OCI-LY3 (cell line): Measurements from ENCODE around the gene SAMM50.

Experiments
- H2AFZ ChIP-seq: fragments of 200-600, 300-600 bp; shearing (Covaris generic); 2 replicates; pipeline ENCODE4 v1.6.0; 2014; ENCODE audit warnings: antibody characterized with exemption, low read depth, low read length
- H3K27ac ChIP-seq: fragments of 200-600, 300-600 bp; sonication (generic); 2 replicates; pipeline ENCODE4 v1.5.1; 2014; ENCODE audit warnings: mild to moderate bottlenecking, low read length, moderate library complexity, mixed read lengths
- H3K27me3 ChIP-seq: fragments of 200-600, 300-600 bp; sonication (generic); 2 replicates; pipeline ENCODE4 v1.6.1; 2014; ENCODE audit warnings: low read depth, low read length, mixed read lengths
- H3K36me3 ChIP-seq: fragments of 200-600, 300-600 bp; sonication (generic); replicated peaks from 2 replicates; pipeline ENCODE3; 2014; ENCODE audit warnings: low read depth, low read length, mixed read lengths
- H3K4me1 ChIP-seq: fragments of 300-600, 200-600 bp; sonication (generic); 2 replicates; pipeline ENCODE4 v1.6.1; 2014; ENCODE audit warnings: low read length, mixed read lengths
- H3K4me2 ChIP-seq: fragments of 200-600, 300-600 bp; sonication (generic); 2 replicates; pipeline ENCODE4 v1.6.1; 2014; ENCODE audit warnings: low read length, mixed read lengths
- H3K4me3 ChIP-seq: fragments of 300-600, 200-600 bp; sonication (generic); 2 replicates; pipeline ENCODE4 v1.5.1; 2014; ENCODE audit warnings: antibody characterized with exemption, mild to moderate bottlenecking, low read length, moderate library complexity
- H3K79me2 ChIP-seq: fragments of 300-600, 200-600 bp; shearing (Covaris generic); 2 replicates; pipeline ENCODE4 v1.6.1; 2014; ENCODE audit warnings: mild to moderate bottlenecking, low read length, mixed read lengths
- H3K9ac ChIP-seq: fragments of 300-600, 200-600 bp; shearing (Covaris generic); 2 replicates; pipeline ENCODE4 v1.6.0; 2014; ENCODE audit warnings: mild to moderate bottlenecking, low read length, moderate library complexity
- H3K9me3 ChIP-seq: fragments of 200-600, 300-600 bp; shearing (Covaris generic); 2 replicates; pipeline ENCODE4 v1.6.1; 2014; ENCODE audit warnings: low read length, mixed read lengths; ENCODE audit not compliant: insufficient read depth
- H4K20me1 ChIP-seq: fragments of 200-600, 300-600 bp; sonication (generic); 2 replicates; pipeline ENCODE4 v1.6.1; 2016; ENCODE audit warnings: low read length, mixed read lengths; ENCODE audit not compliant: insufficient read depth
- EZH2phosphoT487 ChIP-seq: fragments of 200-600 bp; shearing (Covaris generic); IDR thresholded peaks from 2 replicates; pipeline ENCODE4 v1.6.1; 2018; ENCODE audit warnings: antibody characterized with exemption, mixed run types, low read depth
- TF ChIP-seq, protein P1 (sequence below): fragments of 200-600, 300-600 bp; sonication (generic); IDR thresholded peaks from 2 replicates; pipeline ENCODE4 v1.5.1; 2014; ENCODE audit warnings: antibody characterized with exemption, low read length, low read depth

The SAMM50 gene

DNA sequence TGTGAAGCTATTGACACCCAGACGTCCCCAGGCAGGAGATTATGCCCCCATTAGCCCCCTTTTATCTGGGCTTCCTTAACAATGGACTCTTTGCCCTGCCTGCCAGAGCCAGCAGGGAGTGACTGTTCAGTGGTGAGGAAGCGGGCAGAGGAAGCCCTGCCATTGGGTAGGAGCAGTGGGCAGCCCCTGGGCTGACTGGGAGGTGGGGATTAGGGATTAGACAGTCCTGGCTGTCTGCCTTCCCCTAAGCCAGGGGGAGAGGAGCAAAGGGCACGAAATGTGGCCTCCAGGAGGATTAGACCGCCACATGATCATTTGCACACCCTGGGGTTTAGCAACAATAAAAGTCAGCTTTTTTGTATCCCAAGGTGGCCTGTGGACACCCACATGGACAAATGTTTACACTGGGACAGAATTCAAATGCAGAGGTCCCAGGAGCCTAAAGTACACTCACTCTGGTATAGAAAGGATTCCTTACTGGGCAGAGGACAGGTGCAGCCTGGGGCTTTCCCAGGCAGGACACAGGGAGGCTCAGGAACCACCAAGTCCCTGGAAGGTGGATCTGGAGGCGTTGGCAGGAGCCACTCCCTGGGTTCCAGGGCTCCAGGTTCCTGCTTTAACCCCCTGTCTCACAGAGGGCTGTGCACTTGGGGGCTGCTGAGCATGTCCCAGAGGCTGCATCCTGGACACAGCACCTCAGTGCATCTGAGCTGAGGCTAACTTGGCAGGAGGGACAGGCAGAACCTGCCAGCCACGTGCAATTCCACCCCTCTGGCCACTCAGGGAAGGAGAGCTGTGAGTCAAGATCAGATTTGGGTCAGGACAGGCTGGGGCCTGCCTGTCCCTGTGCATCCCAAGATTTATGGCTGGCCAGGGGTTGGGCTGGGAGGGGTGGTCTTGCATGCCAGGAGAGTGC lies 29.6 kb upstream of the SAMM50 start:
- Histone ChIP-seq H3K4me2 (no peak overlapping the region), H3K4me1 (no peaks in the 10 kb centered on the region), H4K20me1 (no peaks in the 10 kb centered on the region), H3K36me3 (no peaks in the 10 kb centered on the region), H3K4me3 (no peak overlapping the region), H3K9me3 (no peaks in the 10 kb centered on the region), H3K9ac (no peak overlapping the region), H3K79me2 (no peaks in the 10 kb centered on the region), H3K27ac (no peak overlapping the region), H3K27me3 (0 out of 2 replicates have a peak, but pooled peaks cover 3% of the 10 kb centered on the region), H2AFZ (no peak overlapping the region)
- TF ChIP-seq, protein P1, sequence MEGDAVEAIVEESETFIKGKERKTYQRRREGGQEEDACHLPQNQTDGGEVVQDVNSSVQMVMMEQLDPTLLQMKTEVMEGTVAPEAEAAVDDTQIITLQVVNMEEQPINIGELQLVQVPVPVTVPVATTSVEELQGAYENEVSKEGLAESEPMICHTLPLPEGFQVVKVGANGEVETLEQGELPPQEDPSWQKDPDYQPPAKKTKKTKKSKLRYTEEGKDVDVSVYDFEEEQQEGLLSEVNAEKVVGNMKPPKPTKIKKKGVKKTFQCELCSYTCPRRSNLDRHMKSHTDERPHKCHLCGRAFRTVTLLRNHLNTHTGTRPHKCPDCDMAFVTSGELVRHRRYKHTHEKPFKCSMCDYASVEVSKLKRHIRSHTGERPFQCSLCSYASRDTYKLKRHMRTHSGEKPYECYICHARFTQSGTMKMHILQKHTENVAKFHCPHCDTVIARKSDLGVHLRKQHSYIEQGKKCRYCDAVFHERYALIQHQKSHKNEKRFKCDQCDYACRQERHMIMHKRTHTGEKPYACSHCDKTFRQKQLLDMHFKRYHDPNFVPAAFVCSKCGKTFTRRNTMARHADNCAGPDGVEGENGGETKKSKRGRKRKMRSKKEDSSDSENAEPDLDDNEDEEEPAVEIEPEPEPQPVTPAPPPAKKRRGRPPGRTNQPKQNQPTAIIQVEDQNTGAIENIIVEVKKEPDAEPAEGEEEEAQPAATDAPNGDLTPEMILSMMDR = no peak
- TF ChIP-seq EZH2phosphoT487 = no peak

DNA sequence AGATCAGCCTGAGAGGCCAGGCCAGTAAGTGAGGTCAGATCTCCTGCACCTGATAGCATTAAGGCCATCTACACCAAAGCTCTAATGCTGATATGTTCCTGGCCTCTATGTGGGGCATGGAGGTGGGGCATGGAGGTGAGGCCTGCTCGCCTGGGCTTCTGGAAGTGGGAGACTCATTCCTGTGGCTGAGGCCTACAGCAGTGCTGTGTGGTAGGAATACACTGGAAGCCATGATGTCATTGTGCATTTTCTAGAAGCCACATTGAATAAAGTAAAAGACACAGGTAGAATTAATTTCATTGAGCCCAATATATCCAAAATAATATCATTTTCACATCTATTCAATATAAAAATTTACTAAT lies 28.9 kb upstream of the SAMM50 start:
- Histone ChIP-seq H4K20me1 (no peaks in the 10 kb centered on the region), H3K36me3 (no peaks in the 10 kb centered on the region), H3K4me1 (no peaks in the 10 kb centered on the region), H3K9ac (no peak overlapping the region), H3K9me3 (no peaks in the 10 kb centered on the region), H2AFZ (no peak overlapping the region), H3K27ac (no peak overlapping the region), H3K4me3 (no peak overlapping the region), H3K27me3 (0 out of 2 replicates have a peak, but pooled peaks cover 3% of the 10 kb centered on the region), H3K4me2 (no peak overlapping the region), H3K79me2 (no peaks in the 10 kb centered on the region)
- TF ChIP-seq, protein P1 = no peak
- no peak for TF ChIP-seq EZH2phosphoT487

DNA sequence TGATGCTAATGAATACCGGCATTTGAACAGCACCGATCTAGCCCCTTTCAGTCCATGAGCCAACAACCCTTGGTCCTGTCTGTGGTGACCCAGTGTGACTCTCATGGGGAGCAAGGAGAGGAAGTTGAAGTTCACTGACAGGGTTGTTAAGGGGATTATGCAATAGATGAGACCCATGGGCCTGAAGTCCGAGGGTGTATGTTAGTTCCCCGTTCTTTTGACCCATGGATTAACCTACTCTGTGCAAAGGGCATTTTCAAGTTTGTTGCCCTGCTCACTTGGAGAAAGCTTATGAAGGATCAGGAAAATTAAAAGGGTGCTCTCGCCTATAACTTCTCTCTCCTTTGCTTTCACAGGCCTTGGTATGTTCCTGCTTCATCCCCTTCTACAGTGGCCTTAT lies 26.8 kb upstream of the SAMM50 start:
- Histone ChIP-seq H3K4me3 (no peak overlapping the region), H3K9me3 (no peaks in the 10 kb centered on the region), H3K4me2 (no peak overlapping the region), H3K4me1 (no peaks in the 10 kb centered on the region), H3K9ac (no peak overlapping the region), H3K36me3 (no peaks in the 10 kb centered on the region), H2AFZ (no peak overlapping the region), H3K79me2 (no peaks in the 10 kb centered on the region), H3K27me3 (0 out of 2 replicates have a peak, but pooled peaks cover 10% of the 10 kb centered on the region), H3K27ac (no peak overlapping the region), H4K20me1 (no peaks in the 10 kb centered on the region)
- no peak for TF ChIP-seq EZH2phosphoT487

DNA sequence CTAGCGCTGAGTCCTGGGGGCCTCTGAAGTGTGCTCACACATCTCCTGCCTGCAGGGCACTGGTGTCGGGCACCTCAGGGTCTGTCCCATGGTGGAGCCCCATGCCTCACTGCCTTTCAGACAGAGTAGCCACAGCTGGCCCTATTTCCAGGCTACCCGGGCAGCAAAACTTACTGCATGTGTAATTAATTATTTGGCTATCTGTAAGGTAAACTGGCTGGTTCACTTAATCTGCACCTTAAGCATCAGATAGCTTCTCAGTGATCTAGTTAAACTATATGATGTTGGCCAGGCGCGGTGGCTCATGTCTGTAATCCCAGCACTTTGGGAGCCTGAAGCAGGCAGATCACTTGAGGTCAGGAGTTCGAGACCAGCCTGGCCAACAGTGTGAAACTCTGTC lies 26.3 kb upstream of the SAMM50 start:
- Histone ChIP-seq H3K79me2 (no peaks in the 10 kb centered on the region), H3K4me3 (no peak overlapping the region), H3K36me3 (no peaks in the 10 kb centered on the region), H3K27me3 (0 out of 2 replicates have a peak, but pooled peaks cover 10% of the 10 kb centered on the region), H2AFZ (no peak overlapping the region), H4K20me1 (no peaks in the 10 kb centered on the region), H3K27ac (no peak overlapping the region), H3K9ac (no peak overlapping the region), H3K4me1 (no peaks in the 10 kb centered on the region), H3K4me2 (no peak overlapping the region), H3K9me3 (no peaks in the 10 kb centered on the region)
- no peak for TF ChIP-seq EZH2phosphoT487

DNA sequence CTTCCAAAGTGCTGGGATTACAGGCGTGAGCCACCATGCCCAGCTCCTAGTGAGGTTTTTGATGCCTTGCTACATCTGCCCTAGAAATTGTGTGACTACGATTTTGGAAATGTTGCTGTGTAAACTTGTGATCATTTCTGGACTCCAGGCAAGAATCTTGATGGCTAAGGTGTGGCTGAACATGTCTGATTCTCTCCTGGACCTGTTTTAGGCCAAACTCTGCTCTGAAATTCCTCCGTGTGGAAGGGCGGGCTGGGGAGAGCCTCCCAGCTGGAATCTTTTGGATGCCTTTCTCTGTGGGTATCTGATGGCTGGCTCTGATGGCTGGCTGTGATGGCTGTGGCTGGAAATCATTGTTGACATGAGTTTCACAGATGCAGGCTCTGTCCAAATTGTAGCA lies 23.5 kb upstream of the SAMM50 start:
- no peaks in the 10 kb centered on the region for H4K20me1 ChIP-seq
- no peak overlapping the region for H3K4me2 ChIP-seq
- H3K79me2 ChIP-seq = no peaks in the 10 kb centered on the region
- H2AFZ ChIP-seq = no peak overlapping the region
- no peak overlapping the region for H3K9ac ChIP-seq
- no peaks in the 10 kb centered on the region for H3K36me3 ChIP-seq
- no peak overlapping the region for H3K4me3 ChIP-seq
- no peaks in the 10 kb centered on the region for H3K4me1 ChIP-seq
- H3K27me3 ChIP-seq = peaks cover 10% of the 10 kb centered on the region; the same call in 1 of the 2 replicates
- H3K9me3 ChIP-seq = no peaks in the 10 kb centered on the region
- no peak overlapping the region for H3K27ac ChIP-seq
- TF ChIP-seq EZH2phosphoT487 = no peak
- TF ChIP-seq, protein P1 = no peak
